ENCODE data around the gene CELA3B.
A peak's percentile ranks its signal among the peaks of the same experiment; 100 is the strongest.
"Not testable (repeated sequence)": the region's sequence is repeated elsewhere in the genome, so short reads cannot be mapped to it uniquely, and the experiment has no call there.

Gene CELA3B

DNA sequence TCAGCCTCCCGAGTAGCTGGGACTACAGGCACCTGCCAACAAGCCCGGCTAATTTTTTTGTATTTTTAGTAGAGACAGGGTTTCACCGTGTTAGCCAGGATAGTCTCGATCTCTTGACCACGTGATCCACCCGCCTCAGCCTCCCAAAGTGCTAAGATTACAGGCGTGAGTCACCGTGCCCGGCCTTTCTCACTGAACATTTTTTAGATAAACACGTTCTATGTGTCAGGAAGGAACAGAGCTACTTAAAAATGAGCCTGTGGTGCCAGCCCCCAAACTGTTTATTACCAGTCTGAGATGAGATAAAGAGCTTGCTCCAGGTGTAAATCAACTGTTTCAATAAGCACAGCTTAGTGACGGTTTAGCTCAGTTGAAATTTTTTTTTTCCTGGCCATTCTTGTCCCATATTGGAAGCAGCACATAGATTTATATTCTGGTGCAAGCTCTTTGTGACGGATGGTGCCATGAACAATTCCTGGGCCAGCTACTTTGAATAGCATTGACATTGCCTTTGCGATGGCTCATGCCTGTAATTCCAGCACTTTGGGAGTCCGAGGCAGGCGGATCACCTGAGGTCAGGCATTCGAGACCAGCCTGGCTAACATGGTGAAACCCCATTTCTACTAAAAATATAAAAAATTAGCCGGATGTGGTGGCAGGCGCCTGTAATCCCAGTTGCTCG is 33.7 kb upstream of the CELA3B start:
- DNase-seq (ENCODE audit: low read depth in 2 of 2), result not testable (repeated sequence)

DNA sequence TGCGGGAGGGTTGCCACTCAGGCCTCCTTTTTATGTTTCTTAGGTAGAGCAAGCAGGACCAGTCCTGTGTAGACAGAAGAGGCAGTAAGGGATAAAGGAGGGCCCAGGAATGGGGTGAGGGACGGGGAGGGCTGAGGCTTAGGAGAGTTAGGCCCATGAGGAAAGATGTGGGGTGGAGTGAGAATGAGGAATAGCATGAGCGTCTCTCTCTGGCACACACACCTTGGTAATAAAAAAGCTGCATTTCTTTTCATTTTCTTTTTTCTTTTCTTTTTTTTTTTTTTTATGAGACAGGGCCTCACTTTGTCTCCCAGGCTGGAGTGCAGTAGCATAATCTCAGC is 32.1 kb upstream of the CELA3B start:
- DNase-seq (ENCODE audit: low read depth in 2 of 2), result no peak

DNA sequence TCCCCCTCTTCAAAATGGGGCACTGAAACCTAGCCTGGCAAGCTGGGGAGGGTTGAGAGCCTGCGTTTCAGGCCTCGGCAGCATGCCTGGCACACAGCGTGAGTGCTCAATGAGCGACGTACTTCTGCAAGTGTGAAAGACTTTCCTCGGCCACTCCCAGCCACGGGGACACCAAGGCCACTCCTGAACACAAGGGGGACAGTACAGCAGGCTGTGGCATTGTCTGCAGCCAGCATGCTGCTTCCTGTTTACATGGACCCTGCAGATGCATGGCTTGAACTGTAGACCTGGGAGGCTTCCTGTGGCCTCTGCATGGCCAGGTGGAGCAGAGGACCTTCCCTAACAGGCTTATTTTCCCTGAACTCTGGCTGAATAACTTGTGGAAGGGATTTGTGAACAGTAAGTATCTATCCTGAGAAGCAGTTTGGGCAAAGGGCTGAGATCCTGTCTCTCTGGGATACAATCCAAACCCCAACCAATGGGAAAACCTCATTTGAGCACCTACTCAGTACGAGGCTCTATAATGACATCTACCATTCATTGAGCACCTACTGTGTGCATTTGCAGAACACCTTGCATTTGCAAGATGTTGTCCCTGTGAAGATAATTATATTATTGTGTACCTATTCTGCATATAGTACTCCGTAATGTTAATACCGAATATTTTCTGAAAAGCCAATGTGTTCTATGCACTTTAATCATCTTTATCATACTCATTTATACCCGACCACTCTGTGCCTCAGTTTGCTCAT is 29.8 kb upstream of the CELA3B start:
- DNase-seq (ENCODE audit: low read depth in 2 of 2), result no peak

DNA sequence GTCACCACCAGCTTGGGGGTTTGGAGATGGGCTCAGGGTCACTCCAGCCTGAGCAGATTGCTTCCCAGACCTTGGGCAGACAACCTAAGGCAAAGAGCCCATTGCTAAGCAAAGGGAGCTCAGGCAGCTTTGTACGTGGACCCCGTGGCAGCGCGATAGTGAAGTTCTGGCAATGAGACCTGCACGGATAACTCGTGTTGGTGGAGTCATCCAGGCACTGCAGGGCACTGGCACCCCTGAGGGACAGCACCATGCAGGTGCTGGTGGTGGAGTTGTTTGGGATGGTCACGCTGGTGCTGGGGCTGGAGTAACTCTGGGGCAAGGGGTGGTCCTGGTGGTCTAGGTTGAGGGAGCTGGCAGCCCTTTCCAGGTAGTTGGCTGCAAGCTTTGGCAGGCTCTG is 26.1 kb upstream of the CELA3B start:
- no peak for DNase-seq (ENCODE audit: low read depth in 2 of 2)

DNA sequence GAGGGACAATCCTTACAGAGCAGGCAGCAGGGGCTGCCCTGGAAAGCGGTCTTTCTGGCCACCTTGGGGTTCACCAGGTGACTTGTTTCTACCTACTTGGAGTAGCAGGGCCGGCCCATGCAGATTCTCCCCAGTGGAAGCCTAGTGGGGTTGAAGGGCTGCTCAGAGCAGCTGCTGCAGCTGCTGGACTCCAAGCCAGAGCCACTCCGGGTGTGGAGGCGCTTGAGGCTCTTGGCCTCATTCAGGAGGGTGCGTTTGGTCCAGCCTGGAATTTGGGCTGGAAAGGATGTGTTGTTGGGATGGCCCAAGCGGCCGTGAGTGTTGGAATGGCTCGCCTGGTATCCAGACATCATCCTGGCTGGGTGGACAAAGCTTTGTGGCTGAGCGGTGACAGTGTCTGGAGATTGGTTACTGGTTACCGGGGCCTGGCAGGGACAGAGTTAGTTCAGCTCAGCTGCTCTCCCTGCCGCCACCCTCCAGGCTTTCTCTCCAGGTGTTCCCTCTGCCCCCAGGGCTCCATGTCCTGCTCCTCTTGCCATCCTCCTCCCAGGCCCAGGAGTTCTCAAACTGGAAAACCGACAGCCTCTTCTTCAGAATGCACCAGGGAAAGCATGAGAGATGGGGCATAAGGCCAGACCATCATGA is 25.5 kb upstream of the CELA3B start:
- DNase-seq (ENCODE audit: low read depth in 2 of 2), result no peak

DNA sequence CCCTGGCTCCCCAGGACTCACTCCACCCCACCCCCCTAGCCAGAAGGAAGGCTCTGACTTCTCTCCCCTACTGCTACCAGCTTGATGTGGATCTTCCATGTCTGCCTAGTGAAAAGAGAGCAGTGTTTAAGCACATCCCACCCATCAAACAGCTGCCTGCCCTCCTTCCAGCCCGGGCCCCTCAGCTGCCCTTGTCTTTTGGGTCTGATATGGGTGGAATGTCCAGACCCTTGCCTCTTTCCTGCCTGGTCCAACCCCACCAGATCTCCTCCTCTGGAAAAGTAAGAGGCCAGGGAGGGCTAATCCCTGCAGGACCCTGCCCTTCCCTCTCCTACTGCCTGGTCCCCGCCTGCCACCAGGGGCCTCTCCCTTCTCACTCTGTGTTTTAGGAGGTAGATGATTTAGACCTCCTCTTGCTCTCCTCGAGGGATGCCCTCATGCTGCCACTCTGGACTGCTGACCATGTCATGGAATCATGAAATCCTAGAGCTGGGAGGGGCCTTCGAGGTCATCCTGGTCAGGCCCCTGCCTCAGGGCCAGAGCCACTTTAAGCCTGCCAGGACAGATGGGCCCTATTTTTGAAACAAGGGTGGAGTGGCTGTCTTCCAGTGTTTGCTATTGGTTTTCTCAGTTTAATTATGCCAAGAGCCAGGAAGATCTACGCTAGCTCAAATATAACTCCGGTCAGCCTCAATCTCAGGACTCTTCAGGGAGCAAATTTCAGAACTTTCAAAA is 23.9 kb upstream of the CELA3B start:
- no peak for DNase-seq (ENCODE audit: low read depth in 2 of 2)

DNA sequence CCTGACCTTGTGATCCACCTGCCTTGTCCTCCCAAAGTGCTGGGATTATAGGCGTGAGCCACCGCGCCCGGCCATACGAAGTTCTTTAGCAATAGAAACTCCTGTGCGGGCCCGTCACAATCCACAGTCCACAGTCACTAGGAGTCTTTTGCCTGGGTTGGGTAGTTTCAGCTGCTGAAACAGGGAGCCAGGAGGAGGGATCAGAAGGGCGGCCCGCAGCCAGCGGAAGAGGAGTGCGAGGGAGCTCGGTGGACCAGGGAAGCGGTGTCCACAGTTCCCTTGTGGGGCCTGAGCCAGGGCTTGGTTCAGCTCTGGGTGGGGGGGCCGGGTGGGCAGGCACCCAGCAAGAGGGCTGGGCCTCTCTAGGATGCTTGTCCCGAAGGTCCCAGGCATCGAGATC is 21.8 kb upstream of the CELA3B start:
- DNase-seq (ENCODE audit: low read depth in 2 of 2), result no peak

DNA sequence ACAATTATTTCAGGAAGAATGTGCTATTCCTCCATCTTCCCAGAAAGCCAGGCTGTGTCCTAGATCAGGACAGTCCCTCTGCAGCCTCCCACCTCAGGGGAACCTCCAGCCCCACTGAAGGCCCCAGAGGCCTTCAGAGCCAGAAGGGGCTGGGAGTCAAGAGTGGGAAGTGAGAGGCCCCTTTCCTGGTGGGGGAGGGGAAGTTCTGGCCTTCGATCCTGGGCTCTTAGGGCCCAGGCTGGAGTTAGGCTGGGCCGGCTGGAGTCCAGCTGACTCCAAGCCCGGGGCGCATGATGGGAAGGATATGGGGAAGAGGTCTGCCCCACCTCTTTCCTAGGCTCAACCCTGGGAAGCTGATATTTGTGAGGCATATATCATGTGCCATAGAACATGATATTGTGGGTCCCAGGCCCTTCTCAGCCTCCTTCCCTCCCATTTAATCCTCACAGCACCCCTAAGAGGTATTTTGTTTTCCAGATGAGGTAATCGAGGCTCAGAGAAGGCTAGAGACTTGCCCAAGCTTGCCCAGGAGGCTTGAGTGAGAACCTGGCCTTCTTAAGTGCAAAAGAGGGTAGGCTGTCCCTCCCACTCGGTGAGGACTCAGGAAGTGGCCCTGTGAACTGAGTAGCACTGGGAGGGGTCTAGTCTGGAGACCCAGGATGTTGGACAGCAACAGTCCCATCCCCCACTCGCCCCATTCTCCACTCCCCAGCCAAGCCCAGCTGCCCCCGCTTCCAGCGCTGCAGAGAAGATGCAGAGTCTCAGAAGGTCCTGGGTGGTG is 21.1 kb upstream of the CELA3B start:
- DNase-seq (ENCODE audit: low read depth in 2 of 2), result no peak

DNA sequence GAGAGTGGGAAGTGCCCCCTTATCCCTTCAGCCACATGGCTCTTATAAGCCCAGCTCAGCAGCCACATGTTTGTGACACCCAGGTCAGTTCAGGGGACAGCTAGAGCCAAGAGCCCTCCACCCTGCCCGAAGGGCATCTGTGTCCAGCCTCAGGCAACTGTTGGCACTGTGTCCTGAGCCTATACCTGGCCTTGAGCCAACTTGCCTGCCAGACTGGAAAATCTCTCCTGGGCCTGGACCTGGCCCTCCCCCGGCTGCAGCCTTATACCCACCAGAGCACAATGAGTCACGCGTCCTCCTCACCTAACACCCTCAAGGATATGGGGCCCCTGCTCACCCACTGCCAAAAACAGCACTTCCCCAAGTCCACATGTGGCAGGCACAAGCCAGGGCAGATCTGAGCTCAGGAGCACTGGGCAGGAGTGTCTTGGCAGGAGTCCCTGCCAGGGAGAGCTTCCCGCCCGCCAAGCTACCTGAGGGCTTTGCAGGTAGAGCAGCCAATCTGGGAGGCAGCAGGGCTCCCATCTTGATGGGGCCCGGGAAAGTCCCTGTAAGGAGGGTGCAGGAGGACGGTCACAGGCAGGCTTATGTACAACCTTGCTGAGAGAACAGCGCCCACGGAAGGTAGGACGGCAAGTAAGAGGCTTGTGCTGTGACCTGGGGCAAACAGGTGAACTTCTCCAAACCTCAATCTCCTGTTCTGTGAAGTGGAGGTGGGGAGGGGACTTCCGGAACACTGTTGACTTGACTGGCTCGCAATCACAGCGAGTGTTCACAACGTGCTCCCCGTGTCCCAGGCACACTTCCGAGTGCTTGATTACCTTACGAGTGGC is 19.9 kb upstream of the CELA3B start:
- no peak for DNase-seq (ENCODE audit: low read depth in 2 of 2)

DNA sequence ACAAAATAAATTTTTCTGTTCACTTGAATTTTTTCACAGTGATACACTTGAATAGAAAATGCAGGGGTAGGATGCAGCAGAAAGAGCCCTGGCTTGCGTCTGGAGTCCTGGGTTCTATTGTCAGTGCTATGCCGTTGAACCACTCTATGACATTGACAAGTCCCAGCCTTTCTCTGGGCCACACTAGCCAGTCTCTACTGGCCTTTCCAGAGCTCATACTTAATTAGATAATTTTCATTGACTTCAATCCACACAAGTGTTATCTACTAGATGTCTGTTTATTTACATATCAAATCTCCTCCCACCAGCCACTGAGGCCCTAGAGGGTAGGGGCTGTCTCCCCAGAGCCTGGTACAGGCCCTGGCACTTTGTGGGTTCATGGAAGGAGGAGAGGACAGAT is 15.5 kb upstream of the CELA3B start:
- DNase-seq (ENCODE audit: low read depth in 2 of 2), result no peak

DNA sequence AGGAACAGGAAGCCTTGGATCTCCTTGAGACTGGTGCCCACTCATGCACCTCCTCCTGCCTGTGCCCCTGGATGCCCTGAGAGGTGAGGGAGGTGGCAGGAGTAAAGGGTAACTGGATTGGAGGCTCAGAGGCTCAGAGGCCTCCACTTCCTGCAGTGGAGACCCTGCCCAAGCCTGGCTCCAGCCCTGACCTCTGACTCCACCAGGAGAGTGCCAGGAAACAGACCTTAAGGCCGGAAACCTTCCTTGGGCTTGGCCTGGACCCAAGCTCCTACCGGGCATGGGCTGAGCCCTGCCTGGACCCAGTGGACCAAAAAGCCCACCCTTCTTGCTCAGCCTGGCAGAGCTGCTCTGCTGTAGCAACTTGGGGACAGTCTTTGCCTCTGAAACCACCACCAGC is 15.0 kb upstream of the CELA3B start:
- no peak for DNase-seq (ENCODE audit: low read depth in 2 of 2)

DNA sequence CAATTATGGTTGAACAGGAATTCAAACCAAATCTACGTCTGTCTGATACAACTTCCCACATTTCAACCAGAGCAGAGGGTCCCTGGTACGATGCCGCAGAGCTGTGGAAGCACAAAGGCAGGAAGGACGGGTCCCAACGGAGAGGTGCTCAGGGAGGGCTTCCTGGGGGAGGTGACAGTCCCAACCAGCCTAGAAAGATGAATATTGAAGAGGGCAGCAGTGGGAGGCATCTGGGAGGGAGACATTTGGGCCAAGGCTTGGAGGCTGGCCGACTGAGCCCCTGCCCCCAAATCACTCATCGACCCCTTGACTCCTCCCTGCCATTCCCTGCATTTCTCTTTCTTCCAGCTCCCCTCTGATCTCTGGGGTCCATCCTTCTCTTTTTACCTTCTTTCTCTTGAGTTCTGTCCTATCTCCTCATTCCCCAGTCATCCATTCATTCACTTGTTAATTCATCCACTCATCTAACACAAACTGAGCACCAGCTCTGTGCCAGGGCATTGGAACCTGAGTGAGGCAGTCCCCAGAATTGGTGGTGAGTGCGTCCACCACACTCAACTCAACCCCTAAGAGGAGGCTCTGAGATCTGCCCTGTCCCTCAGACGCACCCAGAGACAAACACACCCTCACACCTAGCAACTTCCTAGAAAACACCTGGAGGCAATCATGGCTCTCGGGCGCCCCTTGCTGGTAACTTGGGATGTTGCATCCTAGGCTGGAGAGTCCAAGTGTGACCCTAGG is 13.2 kb upstream of the CELA3B start:
- DNase-seq (ENCODE audit: low read depth in 2 of 2), result no peak

DNA sequence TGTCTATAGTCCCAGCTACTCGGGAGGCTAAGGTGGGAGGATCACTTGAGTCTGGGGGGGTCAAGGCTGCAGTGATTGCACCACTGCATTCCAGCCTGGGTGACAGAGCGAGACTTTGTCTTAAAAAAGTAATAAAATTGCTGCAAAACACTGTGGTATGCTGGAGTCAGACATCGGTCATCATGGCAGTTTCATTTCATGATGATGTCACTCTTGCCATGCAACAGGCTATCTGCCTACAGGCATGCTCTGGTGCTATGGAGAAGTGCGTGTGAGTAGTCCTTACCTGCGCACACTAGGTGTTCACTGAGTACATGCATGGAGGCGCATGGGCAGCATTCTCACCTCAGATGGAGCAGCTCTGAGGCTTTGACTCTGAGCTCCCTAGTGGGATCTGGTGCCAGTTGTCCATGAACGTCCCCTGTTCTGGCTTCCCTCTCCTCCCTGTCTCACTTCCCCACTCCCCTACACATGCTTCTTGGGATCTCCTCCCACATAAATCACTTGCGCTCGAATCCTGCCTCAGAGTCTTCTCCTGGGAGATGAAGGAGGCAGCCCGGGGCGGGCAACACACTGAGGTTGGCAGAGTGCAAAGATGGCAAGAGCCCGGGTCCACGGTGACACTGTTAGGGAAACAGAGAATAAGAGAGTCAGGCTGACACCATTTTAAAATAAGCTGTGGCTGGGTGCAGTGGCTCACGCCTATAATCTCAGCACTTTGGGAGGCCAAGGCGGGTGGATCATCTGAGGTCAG is 10.4 kb upstream of the CELA3B start:
- DNase-seq (ENCODE audit: low read depth in 2 of 2), result peak; percentile 13 to 28

DNA sequence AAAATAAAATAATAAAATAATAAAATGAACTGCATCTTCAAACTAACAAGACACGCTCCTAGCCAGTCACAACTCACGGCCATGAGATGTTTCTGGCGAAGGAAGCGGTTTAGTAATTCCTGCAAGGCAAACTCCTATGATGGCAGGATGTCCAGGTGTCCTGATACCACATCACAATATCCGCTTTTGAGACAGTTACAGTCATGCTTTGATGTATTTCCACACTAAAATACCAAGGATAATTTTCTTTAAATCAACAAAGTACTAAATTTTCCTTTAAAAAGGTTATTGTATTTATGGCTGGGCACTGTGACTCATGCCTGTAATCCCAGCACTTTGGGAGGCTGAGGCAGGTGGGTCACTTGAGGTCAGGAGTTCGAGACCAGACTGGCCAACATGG is 9.6 kb upstream of the CELA3B start:
- not testable (repeated sequence) for DNase-seq (ENCODE audit: low read depth in 2 of 2)

DNA sequence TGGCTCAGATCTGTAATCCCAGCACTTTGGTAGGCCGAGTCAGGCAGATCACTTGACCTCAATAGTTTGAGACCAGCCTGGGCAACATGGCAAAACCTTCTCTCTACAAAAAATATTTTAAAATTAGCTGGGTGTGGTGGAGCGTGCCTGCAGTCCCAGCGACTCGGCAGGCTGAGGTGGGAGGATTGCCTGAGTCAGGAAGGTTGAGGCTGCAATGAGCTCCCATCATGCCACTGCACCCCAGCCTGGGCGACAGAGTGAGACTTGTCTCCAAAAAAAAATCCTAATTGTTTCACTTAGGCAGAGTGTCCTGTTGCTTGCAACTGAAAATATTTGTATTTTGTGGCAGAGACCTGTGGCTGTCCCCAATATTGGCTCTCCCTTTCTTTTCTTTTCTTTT is 7.8 kb upstream of the CELA3B start:
- DNase-seq (ENCODE audit: low read depth in 2 of 2), result not testable (repeated sequence)

DNA sequence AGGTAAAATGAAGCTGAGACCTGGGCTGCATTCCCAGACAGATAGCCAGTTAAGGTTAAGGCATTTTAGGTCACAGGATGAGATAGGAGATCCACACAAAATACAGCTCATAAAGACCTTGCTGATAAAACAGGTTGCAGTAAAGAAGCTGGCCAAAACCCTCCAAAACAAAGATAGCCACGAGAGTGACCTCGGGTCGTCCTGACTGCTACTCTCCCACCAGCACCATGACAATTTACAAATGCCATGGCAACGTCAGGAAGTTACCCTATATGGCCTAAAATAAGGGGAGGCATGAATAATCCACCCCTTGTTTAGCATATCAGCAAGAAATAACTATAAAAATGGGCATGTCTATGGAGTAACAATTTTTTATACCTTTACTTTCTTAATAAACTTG is 6.3 kb upstream of the CELA3B start:
- DNase-seq (ENCODE audit: low read depth in 2 of 2), result not testable (repeated sequence)

DNA sequence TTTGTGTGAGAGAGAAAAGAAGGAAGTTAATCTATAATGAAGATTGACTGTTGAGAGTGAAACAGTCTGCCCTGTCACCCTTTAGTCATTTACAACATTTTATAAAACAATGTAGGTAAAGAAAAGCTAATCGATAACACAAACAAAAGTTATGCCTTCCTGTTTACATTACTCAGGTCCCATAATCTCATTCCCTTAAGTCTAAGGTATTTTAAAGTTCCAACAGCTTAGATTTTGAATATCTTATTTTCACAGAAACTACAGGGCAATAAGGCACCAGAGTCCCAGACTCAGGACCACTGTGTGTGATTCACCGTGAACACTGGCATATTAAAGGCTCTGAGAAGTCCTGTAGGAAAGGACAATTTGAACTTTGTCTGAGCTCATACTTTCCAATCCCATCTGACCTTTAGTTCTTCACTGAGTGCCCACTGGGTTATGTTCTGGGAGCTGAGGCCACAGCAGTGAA is 3.8 kb upstream of the CELA3B start:
- DNase-seq (ENCODE audit: low read depth in 2 of 2), result not testable (repeated sequence)

DNA sequence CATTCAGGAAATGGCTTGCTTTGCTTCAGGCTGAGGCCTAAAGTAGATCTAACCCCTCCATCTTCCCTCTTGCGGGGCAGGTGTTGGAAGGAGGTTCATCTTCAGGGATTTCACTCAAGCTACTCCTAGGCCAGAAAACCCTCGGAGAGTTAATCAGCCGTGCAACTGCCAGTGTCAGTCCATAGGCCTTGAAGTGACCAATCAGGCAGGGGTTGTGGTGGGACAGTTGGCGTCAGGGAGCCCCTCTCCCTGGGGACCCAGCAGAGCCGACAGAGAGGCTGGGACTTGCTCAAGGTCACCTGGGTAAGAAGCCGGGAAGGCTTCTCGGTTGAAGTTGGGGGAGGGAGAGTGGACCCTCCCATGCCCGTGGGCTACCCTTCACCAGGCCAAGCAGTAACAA is 2.9 kb upstream of the CELA3B start:
- not testable (repeated sequence) for DNase-seq (ENCODE audit: low read depth in 2 of 2)

DNA sequence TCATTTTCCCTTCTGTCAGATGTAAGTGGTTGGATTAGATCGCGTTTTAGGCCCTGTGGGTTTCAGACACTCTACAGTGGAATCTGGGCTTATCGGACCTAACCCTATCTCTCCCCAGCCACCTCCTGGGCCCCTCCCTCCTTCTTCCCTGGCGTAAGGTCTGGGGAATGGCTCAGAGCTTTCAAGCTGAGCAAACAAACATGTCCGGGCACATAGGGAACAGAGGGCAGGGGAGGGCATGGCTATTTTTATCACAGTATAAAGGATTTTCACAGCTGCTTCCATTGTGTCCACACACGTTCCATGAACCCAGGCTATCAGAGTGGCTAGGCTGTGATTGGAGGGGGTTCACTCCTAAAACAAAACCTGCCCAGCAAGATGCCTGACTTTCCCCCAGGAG is 2.1 kb upstream of the CELA3B start:
- not testable (repeated sequence) for DNase-seq (ENCODE audit: low read depth in 2 of 2)
